ENCODE data around the gene LHFPL6. TPM values are rescaled to one million over a fixed set of nuclear protein-coding genes. Genes with fewer than 3 reads are reported as not detected.

Gene LHFPL6
- polyA plus RNA-seq, 3 donors: 0.14 to 0.59 (median 0.46) TPM

GRCh38 chr13:39469676-39470075 lies 133.3 kb downstream of the LHFPL6 start:
- H3K4me3 Mint-ChIP-seq: no peak overlapping the region
- Histone ChIP-seq H3K27me3 (ENCODE audit: control insufficient read depth in 2 of 2, insufficient read depth in 2 of 2, low read length in 2 of 2) (no peaks in the 10 kb centered on the region), H3K4me1 (ENCODE audit: control insufficient read depth in 1 of 2, insufficient read depth in 2 of 2, low read length in 2 of 2) (no peaks in the 10 kb centered on the region), H3K4me2 (replicated peaks; ENCODE audit: extremely low read depth, low read length, poor library complexity, severe bottlenecking) (no peak overlapping the region), H4K20me1 (ENCODE audit: insufficient read depth, low read length) (no peaks in the 10 kb centered on the region), H2AFZ (ENCODE audit: insufficient read depth, low read depth, low read length, poor library complexity, severe bottlenecking) (no peak overlapping the region), H3K4me3 (replicated peaks in 1 of 3; ENCODE audit: low read depth in 2 of 3, low read length in 3 of 3) (no peak overlapping the region), H3K9ac (ENCODE audit: insufficient read depth, low read length, poor library complexity, severe bottlenecking) (no peak overlapping the region), H3K9me3 (replicated peaks in 1 of 2; ENCODE audit: control insufficient read depth in 1 of 2, insufficient read depth in 1 of 2, low read length in 2 of 2) (no peaks in the 10 kb centered on the region), H3K36me3 (replicated peaks in 1 of 2; ENCODE audit: control insufficient read depth in 1 of 2, insufficient read depth in 2 of 2, low read length in 2 of 2) (no peaks in the 10 kb centered on the region), H3K27ac (ENCODE audit: low read depth in 1 of 2, low read length in 2 of 2) (no peak overlapping the region), H3K79me2 (ENCODE audit: insufficient read depth, low read length) (no peaks in the 10 kb centered on the region)
- 100% methylated on average over 1 of the region's 3 CpGs for WGBS (ENCODE audit: insufficient coverage)
- no peaks in the 10 kb centered on the region for H3K4me1 Mint-ChIP-seq
- no peak for TF ChIP-seq CTCF (IDR thresholded peaks at IDR 0.05)
- intact Hi-C loops (cut with micrococcal nuclease): no loop called here
- peaks cover 0 to 7% (median 3%) of the 10 kb centered on the region in 7 donors for H3K9me3 Mint-ChIP-seq
- H3K27ac Mint-ChIP-seq: no peak overlapping the region
- no peak for DNase-seq
- H3K27me3 Mint-ChIP-seq (ENCODE audit: low read depth in 3 of 3): peaks cover 0 to 2% (median 0%) of the 10 kb centered on the region in 3 donors
- H3K36me3 Mint-ChIP-seq: no peaks in the 10 kb centered on the region

DNA sequence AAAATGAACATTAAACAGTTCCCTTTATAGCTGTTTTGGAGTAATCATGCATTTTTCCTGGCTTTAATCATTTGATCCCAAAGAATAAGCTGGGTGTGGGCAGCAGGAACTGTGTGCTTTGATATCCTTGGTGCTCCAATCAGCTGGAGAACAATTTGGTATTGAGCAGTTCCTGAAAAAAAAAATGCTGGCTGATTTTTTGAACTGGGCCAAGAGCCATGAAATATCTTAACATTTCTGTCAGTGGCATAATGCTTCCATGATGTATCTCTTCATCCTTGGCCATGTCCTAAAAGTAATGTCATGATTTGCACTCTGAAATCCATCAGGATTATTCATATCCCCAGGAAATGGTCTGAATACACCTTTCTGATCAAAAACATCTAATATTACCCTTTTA lies 134.7 kb downstream of the LHFPL6 start:
- no peaks in the 10 kb centered on the region for H3K4me1 Mint-ChIP-seq
- intact Hi-C loops (cut with micrococcal nuclease): no loop called here
- H3K4me3 ChIP-seq (replicated peaks in 1 of 3; ENCODE audit: low read depth in 2 of 3, low read length in 3 of 3): no peak overlapping the region
- no peaks in the 10 kb centered on the region for H3K36me3 ChIP-seq (replicated peaks in 1 of 2; ENCODE audit: control insufficient read depth in 1 of 2, insufficient read depth in 2 of 2, low read length in 2 of 2)
- no peaks in the 10 kb centered on the region for H3K27me3 ChIP-seq (ENCODE audit: control insufficient read depth in 2 of 2, insufficient read depth in 2 of 2, low read length in 2 of 2)
- peaks cover 0 to 7% (median 3%) of the 10 kb centered on the region in 7 donors for H3K9me3 Mint-ChIP-seq
- no peak overlapping the region for H3K27ac ChIP-seq (ENCODE audit: low read depth in 1 of 2, low read length in 2 of 2)
- no peak overlapping the region for H3K27ac Mint-ChIP-seq
- H4K20me1 ChIP-seq (ENCODE audit: insufficient read depth, low read length): no peaks in the 10 kb centered on the region
- H3K4me3 Mint-ChIP-seq: no peak overlapping the region
- no peaks in the 10 kb centered on the region for H3K79me2 ChIP-seq (ENCODE audit: insufficient read depth, low read length)
- H3K4me1 ChIP-seq (ENCODE audit: control insufficient read depth in 1 of 2, insufficient read depth in 2 of 2, low read length in 2 of 2): no peaks in the 10 kb centered on the region
- no peak overlapping the region for H2AFZ ChIP-seq (ENCODE audit: insufficient read depth, low read depth, low read length, poor library complexity, severe bottlenecking)
- TF ChIP-seq CTCF (IDR thresholded peaks at IDR 0.05): no peak
- H3K9ac ChIP-seq (ENCODE audit: insufficient read depth, low read length, poor library complexity, severe bottlenecking): no peak overlapping the region
- H3K4me2 ChIP-seq (replicated peaks; ENCODE audit: extremely low read depth, low read length, poor library complexity, severe bottlenecking): no peak overlapping the region
- H3K36me3 Mint-ChIP-seq: no peaks in the 10 kb centered on the region
- no peak for DNase-seq
- peaks cover 0 to 2% (median 0%) of the 10 kb centered on the region in 3 donors for H3K27me3 Mint-ChIP-seq (ENCODE audit: low read depth in 3 of 3)
- no peaks in the 10 kb centered on the region for H3K9me3 ChIP-seq (replicated peaks in 1 of 2; ENCODE audit: control insufficient read depth in 1 of 2, insufficient read depth in 1 of 2, low read length in 2 of 2)

Data from CD14-positive monocyte (primary cell).